Nephron (organoid): Measurements from ENCODE around the gene UTP11.
"Not testable (repeated sequence)": the region's sequence is repeated elsewhere in the genome, so short reads cannot be mapped to it uniquely, and the experiment has no call there.

Source experiments
- H3K27ac Mint-ChIP-seq, 3 experiments: 2 replicates each; pipeline ENCODE4 v1.8.0; 2020; ENCODE audit warnings: mixed read lengths in 3 of 3, mild to moderate bottlenecking in 2 of 3, moderate library complexity in 1 of 3
- H3K27me3 Mint-ChIP-seq: 2 replicates; pipeline ENCODE4 v1.8.0; 2021; ENCODE audit warnings: low read depth, mild to moderate bottlenecking, moderate library complexity, mixed read lengths
- H3K36me3 Mint-ChIP-seq: 2 replicates; pipeline ENCODE4 v1.8.0; 2020; ENCODE audit warnings: low read depth, mixed read lengths
- H3K4me1 Mint-ChIP-seq: 2 replicates; pipeline ENCODE4 v1.8.0; 2020; ENCODE audit warnings: mixed read lengths
- H3K4me3 Mint-ChIP-seq, 3 experiments: 2 replicates each; pipeline ENCODE4 v1.8.0; 2020; ENCODE audit warnings: mild to moderate bottlenecking in 3 of 3, mixed read lengths in 3 of 3, moderate library complexity in 2 of 3
- H3K9me3 Mint-ChIP-seq: 2 replicates; pipeline ENCODE4 v1.8.0; 2020; ENCODE audit warnings: mixed read lengths
- TF ChIP-seq, protein P1 (sequence below), 3 experiments: fragments of 200-600 bp; sonication (generic); IDR thresholded peaks; one replicate each; pipeline ENCODE4 v1.5.0; 2021; ENCODE audit warnings: antibody characterized with exemption in 3 of 3; ENCODE audit not compliant: unreplicated experiment in 3 of 3

Gene UTP11, protein sequence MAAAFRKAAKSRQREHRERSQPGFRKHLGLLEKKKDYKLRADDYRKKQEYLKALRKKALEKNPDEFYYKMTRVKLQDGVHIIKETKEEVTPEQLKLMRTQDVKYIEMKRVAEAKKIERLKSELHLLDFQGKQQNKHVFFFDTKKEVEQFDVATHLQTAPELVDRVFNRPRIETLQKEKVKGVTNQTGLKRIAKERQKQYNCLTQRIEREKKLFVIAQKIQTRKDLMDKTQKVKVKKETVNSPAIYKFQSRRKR

DNA sequence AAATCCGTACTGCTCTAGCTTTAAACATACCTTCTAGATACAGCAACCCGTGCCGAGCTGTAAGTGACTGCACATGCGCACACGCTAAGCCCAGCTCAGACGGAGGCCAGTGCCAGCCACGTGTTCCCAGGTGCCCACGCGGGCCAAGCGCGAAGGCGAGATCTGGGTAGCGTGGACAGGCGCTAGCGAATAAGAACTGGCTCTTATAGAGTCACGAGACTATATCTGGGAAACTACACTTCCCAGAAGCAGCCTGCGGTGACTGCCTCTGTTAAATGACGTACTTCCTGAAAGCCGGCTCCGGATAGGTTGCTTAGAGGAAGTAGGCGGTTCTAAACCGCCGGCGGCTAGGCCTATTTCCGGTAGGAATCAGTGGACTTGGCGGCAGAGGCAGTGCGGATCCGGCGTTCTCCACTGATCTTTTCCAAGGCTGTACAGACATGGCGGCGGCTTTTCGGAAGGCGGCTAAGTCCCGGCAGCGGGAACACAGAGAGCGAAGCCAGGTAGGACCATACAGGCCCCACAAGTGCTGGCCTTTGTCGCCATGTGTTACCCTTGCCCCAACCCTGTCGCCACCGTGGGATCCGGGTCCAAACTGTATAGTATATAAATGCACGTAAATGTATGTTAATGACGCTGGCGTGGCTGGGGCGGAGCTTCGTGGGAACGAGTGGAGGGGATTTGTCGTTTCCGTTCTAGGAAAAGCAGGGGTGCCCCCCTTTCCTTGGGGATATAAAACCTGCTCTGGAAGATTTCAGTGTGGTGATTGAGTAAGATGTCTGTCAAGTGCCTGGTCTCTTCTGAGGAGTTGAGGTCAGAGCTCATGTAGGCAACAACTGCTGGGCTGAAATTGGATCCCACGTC, at the start of gene UTP11:
Gene UTP11 (plus strand): TSS at position 372 of the 864 bp plus-strand sequence. CDS start 69 bp downstream, at position 441.
- H3K9me3 Mint-ChIP-seq = no peaks in the 10 kb centered on the region
- peak within 1 kb of the TSS; percentile 99 to 100 (median 100) for H3K27ac Mint-ChIP-seq
- TF ChIP-seq, protein P1, sequence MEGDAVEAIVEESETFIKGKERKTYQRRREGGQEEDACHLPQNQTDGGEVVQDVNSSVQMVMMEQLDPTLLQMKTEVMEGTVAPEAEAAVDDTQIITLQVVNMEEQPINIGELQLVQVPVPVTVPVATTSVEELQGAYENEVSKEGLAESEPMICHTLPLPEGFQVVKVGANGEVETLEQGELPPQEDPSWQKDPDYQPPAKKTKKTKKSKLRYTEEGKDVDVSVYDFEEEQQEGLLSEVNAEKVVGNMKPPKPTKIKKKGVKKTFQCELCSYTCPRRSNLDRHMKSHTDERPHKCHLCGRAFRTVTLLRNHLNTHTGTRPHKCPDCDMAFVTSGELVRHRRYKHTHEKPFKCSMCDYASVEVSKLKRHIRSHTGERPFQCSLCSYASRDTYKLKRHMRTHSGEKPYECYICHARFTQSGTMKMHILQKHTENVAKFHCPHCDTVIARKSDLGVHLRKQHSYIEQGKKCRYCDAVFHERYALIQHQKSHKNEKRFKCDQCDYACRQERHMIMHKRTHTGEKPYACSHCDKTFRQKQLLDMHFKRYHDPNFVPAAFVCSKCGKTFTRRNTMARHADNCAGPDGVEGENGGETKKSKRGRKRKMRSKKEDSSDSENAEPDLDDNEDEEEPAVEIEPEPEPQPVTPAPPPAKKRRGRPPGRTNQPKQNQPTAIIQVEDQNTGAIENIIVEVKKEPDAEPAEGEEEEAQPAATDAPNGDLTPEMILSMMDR (IDR thresholded peaks at IDR 0.05; ENCODE audit: unreplicated experiment in 3 of 3) = no peak
- H3K36me3 Mint-ChIP-seq = peaks cover 16% of the 10 kb centered on the region
- H3K4me1 Mint-ChIP-seq = peaks cover 56% of the 10 kb centered on the region
- H3K4me3 Mint-ChIP-seq = peak within 1 kb of the TSS; percentile 94 to 96 (median 95)
- no peaks in the 10 kb centered on the region for H3K27me3 Mint-ChIP-seq

DNA sequence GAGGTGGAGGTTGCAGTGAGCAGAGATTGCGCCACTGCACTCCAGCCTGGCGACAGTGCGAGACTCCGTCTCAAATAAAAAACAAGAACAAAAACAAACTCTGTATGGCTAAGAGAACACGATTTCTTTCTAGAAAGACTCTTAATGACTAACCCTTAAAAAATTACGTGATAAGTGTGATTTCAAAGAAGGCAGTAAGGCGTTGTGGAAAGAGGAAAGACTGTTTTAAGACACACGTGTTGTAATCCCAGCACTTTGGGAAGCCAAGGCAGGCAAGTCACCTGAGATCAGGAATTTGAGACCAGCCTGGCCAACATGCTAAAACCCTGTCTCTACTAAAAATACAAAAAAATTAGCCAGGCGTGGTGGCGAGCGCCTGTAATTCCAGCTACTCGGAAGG, 48.4 kb upstream of the UTP11 start:
- H3K9me3 Mint-ChIP-seq, H3K27ac Mint-ChIP-seq, H3K27me3 Mint-ChIP-seq, H3K4me3 Mint-ChIP-seq, H3K4me1 Mint-ChIP-seq: not testable (repeated sequence)
- H3K36me3 Mint-ChIP-seq = peaks cover 54% of the 10 kb centered on the region

DNA sequence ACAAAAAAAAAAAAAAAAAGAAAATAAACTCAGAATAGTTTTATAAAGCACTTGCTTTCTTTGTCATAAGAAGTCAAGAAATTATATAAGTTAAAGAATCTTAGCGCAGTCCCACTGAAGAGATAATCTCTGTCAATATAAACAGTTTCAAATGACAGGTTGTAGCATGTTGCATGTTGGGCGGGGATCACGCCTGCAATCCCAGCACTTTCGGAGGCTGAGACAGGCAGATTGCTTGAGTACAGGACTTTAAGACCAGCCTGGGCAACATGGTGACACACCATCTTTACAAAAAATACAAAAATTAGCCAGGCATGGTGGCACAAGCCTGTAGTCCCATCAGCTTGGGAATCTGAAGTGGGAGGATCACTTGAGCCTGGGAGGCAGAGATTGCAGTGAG, 47.2 kb upstream of the UTP11 start:
- H3K27me3 Mint-ChIP-seq = no peaks in the 10 kb centered on the region
- H3K4me1 Mint-ChIP-seq = no peaks in the 10 kb centered on the region
- H3K36me3 Mint-ChIP-seq = peaks cover 58% of the 10 kb centered on the region
- H3K27ac Mint-ChIP-seq = no peak overlapping the region
- TF ChIP-seq, protein P1 (IDR thresholded peaks at IDR 0.05; ENCODE audit: unreplicated experiment in 3 of 3) = no peak
- no peaks in the 10 kb centered on the region for H3K9me3 Mint-ChIP-seq
- H3K4me3 Mint-ChIP-seq = no peak overlapping the region

DNA sequence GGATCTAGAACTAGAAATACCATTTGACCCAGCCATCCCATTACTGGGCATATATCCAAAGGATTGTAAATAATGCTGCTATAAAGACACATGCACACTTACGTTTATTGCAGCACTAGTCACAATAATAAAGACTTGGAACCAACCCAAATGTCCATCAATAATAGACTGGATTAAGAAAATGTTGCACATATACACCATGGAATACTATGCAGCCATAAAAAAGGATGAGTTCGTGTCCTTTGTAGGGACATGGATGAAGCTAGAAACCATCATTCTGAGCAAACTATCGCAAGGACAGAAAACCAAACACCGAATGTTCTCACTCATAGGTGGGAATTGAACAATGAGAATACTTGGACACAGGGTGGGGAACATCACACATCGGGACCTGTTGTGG, 38.9 kb upstream of the UTP11 start:
- H3K27me3 Mint-ChIP-seq, H3K9me3 Mint-ChIP-seq, H3K4me1 Mint-ChIP-seq, H3K27ac Mint-ChIP-seq, H3K4me3 Mint-ChIP-seq: not testable (repeated sequence)
- H3K36me3 Mint-ChIP-seq = peaks cover 84% of the 10 kb centered on the region

DNA sequence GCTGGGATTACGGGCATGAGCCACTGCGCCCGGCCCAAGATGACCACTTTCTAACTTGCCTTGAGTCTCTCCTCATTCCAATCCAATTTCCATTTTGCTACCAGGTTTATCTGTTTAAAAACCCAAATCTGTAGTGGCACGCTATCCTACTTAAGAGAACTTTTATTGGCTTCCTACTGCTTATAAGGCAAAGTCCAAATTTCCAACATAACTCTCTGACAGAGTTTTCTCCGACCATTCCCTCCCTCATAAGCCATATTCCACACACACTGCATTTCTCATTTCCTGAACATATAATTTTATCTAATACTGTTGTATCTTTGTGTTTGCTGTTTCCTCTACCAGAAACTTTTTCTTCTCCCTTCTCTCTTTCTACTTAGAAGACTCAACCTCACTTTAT, 38.0 kb upstream of the UTP11 start:
- Mint-ChIP-seq H3K27me3 (no peaks in the 10 kb centered on the region), H3K4me3 (no peak overlapping the region), H3K36me3 (peaks cover 84% of the 10 kb centered on the region), H3K9me3 (peaks cover 9% of the 10 kb centered on the region), H3K4me1 (no peaks in the 10 kb centered on the region), H3K27ac (no peak overlapping the region)
- TF ChIP-seq, protein P1 (IDR thresholded peaks at IDR 0.05; ENCODE audit: unreplicated experiment in 3 of 3) = no peak

DNA sequence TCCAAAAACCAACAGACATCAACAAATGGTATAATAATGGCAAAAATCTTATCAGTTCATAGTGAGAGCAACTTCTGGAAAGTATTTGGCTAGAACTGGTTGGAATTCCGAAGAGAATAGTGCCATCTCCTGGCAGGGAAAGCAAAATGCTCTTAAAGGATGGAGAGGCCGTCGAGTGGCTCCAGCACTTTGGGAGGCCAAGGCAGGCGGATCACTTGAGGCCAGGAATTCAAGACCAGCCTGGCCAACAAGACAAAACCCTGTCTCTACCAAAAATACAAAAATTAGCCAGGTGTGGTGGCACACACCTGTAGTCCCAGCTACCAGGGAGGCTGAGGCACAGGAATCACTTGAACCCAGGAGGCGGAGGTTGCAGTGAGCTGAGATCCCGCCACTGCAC, 37.5 kb upstream of the UTP11 start:
- not testable (repeated sequence) for H3K9me3 Mint-ChIP-seq, H3K27ac Mint-ChIP-seq, H3K27me3 Mint-ChIP-seq, H3K4me3 Mint-ChIP-seq, H3K4me1 Mint-ChIP-seq
- TF ChIP-seq, protein P1 (IDR thresholded peaks at IDR 0.05; ENCODE audit: unreplicated experiment in 3 of 3) = peak; percentile 43 to 60 (median 49)
- peaks cover 84% of the 10 kb centered on the region for H3K36me3 Mint-ChIP-seq
